LNCaP clone FGC (cell line): ENCODE data around the gene ZNF18.
"Not testable (repeated sequence)": the region's sequence is repeated elsewhere in the genome, so short reads cannot be mapped to it uniquely, and the experiment has no call there.

Experiments
- DNase-seq: peaks from one replicate; pipeline ENCODE4 v3.0.0-alpha.2; 2011; ENCODE audit warnings: low read depth
- H3K4me3 ChIP-seq: 2 replicates; pipeline ENCODE4 v1.5.1; 2011; ENCODE audit warnings: mild to moderate bottlenecking, low read depth, low read length, control low read depth
- CTCF ChIP-seq: IDR thresholded peaks from 2 replicates; pipeline ENCODE4 v1.5.1; 2012; ENCODE audit warnings: mild to moderate bottlenecking; ENCODE audit not compliant: control insufficient read depth, insufficient read depth; ENCODE audit errors: extremely low read depth

ZNF18 gene

GRCh38 chr17:11943759-11944347 is 53.4 kb downstream of the ZNF18 start:
- TF ChIP-seq CTCF, result no peak
- no peak overlapping the region for H3K4me3 ChIP-seq
- DNase-seq, result no peak

GRCh38 chr17:11943086-11943485 is 54.2 kb downstream of the ZNF18 start:
- DNase-seq, result not testable (repeated sequence)

GRCh38 chr17:11940904-11941303 is 56.4 kb downstream of the ZNF18 start:
- no peak for TF ChIP-seq CTCF
- no peak for DNase-seq
- no peak overlapping the region for H3K4me3 ChIP-seq

More at GRCh38 chr17:11943086-11943485, 54.2 kb downstream of the ZNF18 start:
- not testable (repeated sequence) for H3K4me3 ChIP-seq

- DNase-seq, result peak; percentile 57
- TF ChIP-seq CTCF, result peak; percentile 97
- H3K4me3 ChIP-seq, result no peak overlapping the region
These were observed 61.4 kb downstream of the ZNF18 start for GRCh38 chr17:11935734-11936406.

- no peak overlapping the region for H3K4me3 ChIP-seq
- no peak for DNase-seq
- no peak for TF ChIP-seq CTCF
These were observed 64.9 kb downstream of the ZNF18 start for GRCh38 chr17:11932337-11932898.

GRCh38 chr17:11928436-11928835 is 68.8 kb downstream of the ZNF18 start:
- TF ChIP-seq CTCF, result no peak
- DNase-seq, result peak; percentile 6
- no peak overlapping the region for H3K4me3 ChIP-seq
